Stimulated activated CD8-positive, alpha-beta memory T cell treated with anti-CD3 and anti-CD28 coated beads, Interleukin-7, amount 100 ng/mL, for 24 hours (primary cell): Measurements from ENCODE around the gene MAP1LC3A.

Experiments used
- DNase-seq: peaks from one replicate; pipeline ENCODE4 v3.0.0-alpha.2; 2020; ENCODE audit warnings: low read depth

The MAP1LC3A gene

GRCh38 chr20:34575756-34576155 lies 17.2 kb downstream of the MAP1LC3A start:
- no peak for DNase-seq

- no peak for DNase-seq
Measured at GRCh38 chr20:34577061-34577460, 18.5 kb downstream of the MAP1LC3A start.

GRCh38 chr20:34578025-34578424 lies 19.5 kb downstream of the MAP1LC3A start:
- no peak for DNase-seq

- DNase-seq: no peak
Measured at GRCh38 chr20:34578521-34578920, 20.0 kb downstream of the MAP1LC3A start.

GRCh38 chr20:34579191-34579978 lies 20.9 kb downstream of the MAP1LC3A start:
- DNase-seq: no peak

- no peak for DNase-seq
Measured at GRCh38 chr20:34579979-34580940, 21.7 kb downstream of the MAP1LC3A start.

GRCh38 chr20:34581341-34582184 lies 23.0 kb downstream of the MAP1LC3A start:
- no peak for DNase-seq

GRCh38 chr20:34582221-34582620 lies 23.7 kb downstream of the MAP1LC3A start:
- no peak for DNase-seq

- DNase-seq: no peak
Measured at GRCh38 chr20:34582911-34583310, 24.4 kb downstream of the MAP1LC3A start.

- no peak for DNase-seq
Measured at GRCh38 chr20:34583544-34583943, 25.0 kb downstream of the MAP1LC3A start.

- DNase-seq: no peak
Measured at GRCh38 chr20:34585019-34585418, 26.5 kb downstream of the MAP1LC3A start.

GRCh38 chr20:34586488-34587163 lies 28.1 kb downstream of the MAP1LC3A start:
- no peak for DNase-seq

GRCh38 chr20:34595377-34596184 lies 37.1 kb downstream of the MAP1LC3A start:
- DNase-seq: no peak

- DNase-seq: no peak
Measured at GRCh38 chr20:34600892-34601653, 42.6 kb downstream of the MAP1LC3A start.

GRCh38 chr20:34604980-34605788 lies 46.7 kb downstream of the MAP1LC3A start:
- DNase-seq: no peak

GRCh38 chr20:34607066-34607465 lies 48.5 kb downstream of the MAP1LC3A start:
- no peak for DNase-seq
